Uterus (tissue), 4 donors: ENCODE measurements around the gene PDIA6. TPM values are rescaled to one million over a fixed set of nuclear protein-coding genes. Genes with fewer than 3 reads are reported as not detected.

Experiments
- DNase-seq, 2 donors: peaks; one replicate each; pipeline ENCODE4 v3.0.0-alpha.2; 2019 to 2020
- H3K27ac ChIP-seq, 2 donors: fragments of 200-600 bp; sonication (generic); 1 replicate in 1 of 2; 2 replicates in 1 of 2; pipeline ENCODE4 v1.5.1; 2016 to 2018
- H3K27me3 ChIP-seq, 2 donors: fragments of 200-600 bp; sonication (generic); one replicate each; pipeline ENCODE4 v1.5.1; 2018 to 2019; ENCODE audit warnings: control low read depth in 1 of 2
- H3K36me3 ChIP-seq, 2 donors: fragments of 200-600 bp; sonication (generic); one replicate each; pipeline ENCODE4 v1.5.1; 2019; ENCODE audit warnings: control low read depth in 1 of 2
- H3K4me1 ChIP-seq, 2 donors: fragments of 200-600 bp; sonication (generic); one replicate each; pipeline ENCODE4 v1.5.1; 2018 to 2019; ENCODE audit warnings: control low read depth in 1 of 2
- H3K4me3 ChIP-seq, 2 donors: fragments of 200-600 bp; sonication (generic); 1 replicate in 1 of 2; 2 replicates in 1 of 2; pipeline ENCODE4 v1.5.1; 2018 to 2019; ENCODE audit warnings: mild to moderate bottlenecking in 1 of 2
- H3K9me3 ChIP-seq, 2 donors: fragments of 200-600 bp; sonication (generic); one replicate each; pipeline ENCODE4 v1.5.1; 2019; ENCODE audit warnings: control low read depth in 1 of 2
- CTCF ChIP-seq, 4 experiments: fragments of 200-600 bp in 2 of 4; fragments of 450-650 bp in 2 of 4; sonication (generic) in 2 of 4; IDR thresholded peaks; one replicate each; pipeline ENCODE4 v1.5.1; 2016 to 2019; ENCODE audit warnings: antibody characterized with exemption in 4 of 4, mild to moderate bottlenecking in 2 of 4, moderate library complexity in 1 of 4
- POLR2A ChIP-seq, 2 donors: fragments of 450-650 bp; IDR thresholded peaks; one replicate each; pipeline ENCODE4 v1.6.1; 2016; ENCODE audit warnings: antibody characterized with exemption in 2 of 2, mild to moderate bottlenecking in 1 of 2, moderate library complexity in 1 of 2
- intact Hi-C: fragments of 100-400 bp; cut with DNase I; formaldehyde crosslinking; loops from one replicate; pipeline ENCODE4 v1.15.1; 2023; ENCODE audit warnings: low total_unique reads
- total RNA-seq, 4 donors: library from RNA; depleted of rRNA in 3 of 4; stranded (reverse); fragments of >200 nt in 3 of 4; gene quantifications; one replicate each; pipeline versions ENCODE4 v1.1.0 to v1.2.4, GENCODE V29; 2014 to 2023
- donor health status: DM: yes; HTN: yes; CAD: no.

PDIA6 gene
- total RNA-seq, 4 donors from 2014 or later = 53.0 to 257 (median 89.0) TPM

GRCh38 chr2:10792001-10792634 lies 20.5 kb downstream of the PDIA6 start:
- no peaks in the 10 kb centered on the region for H3K36me3 ChIP-seq
- H3K27me3 ChIP-seq = no peaks in the 10 kb centered on the region
- H3K4me1 ChIP-seq = no peaks in the 10 kb centered on the region
- no peak overlapping the region for H3K4me3 ChIP-seq
- no peaks in the 10 kb centered on the region for H3K9me3 ChIP-seq
- intact Hi-C loops = no loop called here
- no peak for DNase-seq
- H3K27ac ChIP-seq = no peak overlapping the region
- TF ChIP-seq CTCF (IDR thresholded peaks at IDR 0.05) = no peak

- H3K27ac ChIP-seq = no peak overlapping the region
- H3K27me3 ChIP-seq = no peaks in the 10 kb centered on the region
- no peaks in the 10 kb centered on the region for H3K9me3 ChIP-seq
- H3K36me3 ChIP-seq = no peaks in the 10 kb centered on the region
- TF ChIP-seq CTCF (IDR thresholded peaks at IDR 0.05) (no peak), POLR2A (IDR thresholded peaks at IDR 0.05) (no peak)
- DNase-seq = no peak
- no peak overlapping the region for H3K4me3 ChIP-seq
- intact Hi-C loops = no loop called here
- H3K4me1 ChIP-seq = no peaks in the 10 kb centered on the region
Measured at GRCh38 chr2:10790228-10790973, 22.2 kb downstream of the PDIA6 start.

- intact Hi-C loops = no loop called here
- Histone ChIP-seq H3K9me3 (no peaks in the 10 kb centered on the region), H3K27ac (no peak overlapping the region), H3K4me1 (no peaks in the 10 kb centered on the region), H3K27me3 (no peaks in the 10 kb centered on the region), H3K36me3 (no peaks in the 10 kb centered on the region), H3K4me3 (no peak overlapping the region)
- TF ChIP-seq POLR2A (IDR thresholded peaks at IDR 0.05) (no peak), CTCF (IDR thresholded peaks at IDR 0.05) (no peak)
- no peak for DNase-seq
Measured at GRCh38 chr2:10788855-10789254, 23.7 kb downstream of the PDIA6 start.

GRCh38 chr2:10787176-10787968 lies 25.2 kb downstream of the PDIA6 start:
- Histone ChIP-seq H3K27ac (no peak overlapping the region), H3K36me3 (no peaks in the 10 kb centered on the region), H3K4me3 (no peak overlapping the region), H3K4me1 (no peaks in the 10 kb centered on the region), H3K9me3 (no peaks in the 10 kb centered on the region), H3K27me3 (no peaks in the 10 kb centered on the region)
- DNase-seq = no peak
- intact Hi-C loops = no loop called here
- TF ChIP-seq CTCF (IDR thresholded peaks at IDR 0.05) (no peak), POLR2A (IDR thresholded peaks at IDR 0.05) (no peak)
